ENCODE data around the gene SPEN. TPM values are rescaled to one million over a fixed set of nuclear protein-coding genes. Genes with fewer than 3 reads are reported as not detected.

Gene SPEN
- total and polyA plus RNA-seq, 9 of the 15 experiments (the other 6 are each of a cell fraction or from before 2014, with no cell fraction given) = 5.7 to 87.5 (median 27.2) TPM

GRCh38 chr1:15953791-15954241 lies 106.3 kb downstream of the SPEN start (continued):
- TF ChIP-seq, protein P1, sequence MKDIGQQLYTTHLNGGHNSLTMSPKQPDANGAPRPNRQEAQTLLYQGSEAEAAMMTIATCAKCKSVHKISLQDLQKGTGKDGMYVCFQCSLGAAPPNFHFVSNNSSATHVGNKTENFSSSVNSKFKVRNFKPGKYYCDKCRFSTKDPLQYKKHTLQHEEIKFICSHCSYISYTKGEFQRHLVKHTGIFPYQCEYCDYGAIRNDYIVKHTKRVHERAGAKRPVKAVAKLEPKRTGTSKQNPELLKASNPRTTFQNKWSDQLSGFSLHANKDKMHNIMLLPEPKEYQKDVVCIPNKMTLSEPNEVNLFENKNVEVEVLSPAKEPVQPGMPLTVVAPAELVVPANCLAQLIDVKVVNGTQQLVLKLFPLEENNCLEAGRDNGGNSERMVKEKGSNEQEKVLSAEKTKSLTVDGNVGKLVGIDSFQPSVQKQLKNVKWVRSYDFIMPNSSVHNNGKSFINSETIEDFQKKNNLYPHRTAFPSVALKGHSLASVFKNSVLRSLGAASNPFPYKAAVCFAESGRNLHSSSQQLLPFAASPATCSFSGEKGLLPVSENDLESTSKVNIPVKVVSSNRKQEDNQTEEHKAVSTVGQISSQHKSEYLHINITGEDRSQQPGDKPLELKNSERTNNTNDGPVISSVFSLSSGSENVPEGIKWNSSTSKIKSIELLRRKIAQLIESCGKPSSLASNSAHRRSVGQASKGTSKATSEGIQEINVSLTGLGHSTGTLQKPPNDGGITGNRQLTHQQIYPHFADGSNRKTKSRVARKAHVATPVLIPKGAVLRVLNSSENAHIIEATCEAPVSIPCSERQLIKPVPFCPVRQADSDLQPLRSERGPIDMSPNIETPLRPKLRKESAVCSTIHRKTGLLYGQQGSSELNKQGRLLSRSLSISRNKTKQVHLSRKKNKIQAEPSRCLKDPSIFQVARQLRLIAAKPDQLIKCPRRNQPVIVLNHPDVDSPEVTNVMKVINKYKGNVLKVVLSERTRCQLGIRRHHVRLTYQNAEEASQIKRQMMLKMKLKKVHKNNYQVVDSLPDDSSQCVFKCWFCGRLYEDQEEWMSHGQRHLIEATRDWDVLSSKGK (CRISPR knock-in tag; IDR thresholded peaks at IDR 0.05) = no peak
- TF ChIP-seq ZNF644 (tag; IDR thresholded peaks at IDR 0.05; ENCODE audit: low read depth) = no peak
- TF ChIP-seq RUNX1 (IDR thresholded peaks at IDR 0.05; ENCODE audit: low read depth) = no peak
- TF ChIP-seq, protein P2, sequence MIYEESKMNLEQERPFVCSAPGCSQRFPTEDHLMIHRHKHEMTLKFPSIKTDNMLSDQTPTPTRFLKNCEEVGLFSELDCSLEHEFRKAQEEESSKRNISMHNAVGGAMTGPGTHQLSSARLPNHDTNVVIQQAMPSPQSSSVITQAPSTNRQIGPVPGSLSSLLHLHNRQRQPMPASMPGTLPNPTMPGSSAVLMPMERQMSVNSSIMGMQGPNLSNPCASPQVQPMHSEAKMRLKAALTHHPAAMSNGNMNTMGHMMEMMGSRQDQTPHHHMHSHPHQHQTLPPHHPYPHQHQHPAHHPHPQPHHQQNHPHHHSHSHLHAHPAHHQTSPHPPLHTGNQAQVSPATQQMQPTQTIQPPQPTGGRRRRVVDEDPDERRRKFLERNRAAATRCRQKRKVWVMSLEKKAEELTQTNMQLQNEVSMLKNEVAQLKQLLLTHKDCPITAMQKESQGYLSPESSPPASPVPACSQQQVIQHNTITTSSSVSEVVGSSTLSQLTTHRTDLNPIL (CRISPR knock-in tag; IDR thresholded peaks at IDR 0.05) = no peak
- no peak for TF ChIP-seq ZKSCAN1 (IDR thresholded peaks at IDR 0.05; ENCODE audit: low read depth, low read length)
- no peak for TF ChIP-seq ZNF57 (CRISPR knock-in tag; IDR thresholded peaks at IDR 0.05)
- no peak for TF ChIP-seq HCFC1 (IDR thresholded peaks at IDR 0.05; ENCODE audit: low read depth, low read length)
- no peak for TF ChIP-seq ZNF197 (CRISPR knock-in tag; IDR thresholded peaks at IDR 0.05; ENCODE audit: low read depth)
- no peak for TF ChIP-seq PTTG1 (tag; IDR thresholded peaks at IDR 0.05; ENCODE audit: low read depth)
- TF ChIP-seq PTBP1 (IDR thresholded peaks at IDR 0.05; ENCODE audit: low read depth, low read length) = no peak
- TF ChIP-seq, protein P3, sequence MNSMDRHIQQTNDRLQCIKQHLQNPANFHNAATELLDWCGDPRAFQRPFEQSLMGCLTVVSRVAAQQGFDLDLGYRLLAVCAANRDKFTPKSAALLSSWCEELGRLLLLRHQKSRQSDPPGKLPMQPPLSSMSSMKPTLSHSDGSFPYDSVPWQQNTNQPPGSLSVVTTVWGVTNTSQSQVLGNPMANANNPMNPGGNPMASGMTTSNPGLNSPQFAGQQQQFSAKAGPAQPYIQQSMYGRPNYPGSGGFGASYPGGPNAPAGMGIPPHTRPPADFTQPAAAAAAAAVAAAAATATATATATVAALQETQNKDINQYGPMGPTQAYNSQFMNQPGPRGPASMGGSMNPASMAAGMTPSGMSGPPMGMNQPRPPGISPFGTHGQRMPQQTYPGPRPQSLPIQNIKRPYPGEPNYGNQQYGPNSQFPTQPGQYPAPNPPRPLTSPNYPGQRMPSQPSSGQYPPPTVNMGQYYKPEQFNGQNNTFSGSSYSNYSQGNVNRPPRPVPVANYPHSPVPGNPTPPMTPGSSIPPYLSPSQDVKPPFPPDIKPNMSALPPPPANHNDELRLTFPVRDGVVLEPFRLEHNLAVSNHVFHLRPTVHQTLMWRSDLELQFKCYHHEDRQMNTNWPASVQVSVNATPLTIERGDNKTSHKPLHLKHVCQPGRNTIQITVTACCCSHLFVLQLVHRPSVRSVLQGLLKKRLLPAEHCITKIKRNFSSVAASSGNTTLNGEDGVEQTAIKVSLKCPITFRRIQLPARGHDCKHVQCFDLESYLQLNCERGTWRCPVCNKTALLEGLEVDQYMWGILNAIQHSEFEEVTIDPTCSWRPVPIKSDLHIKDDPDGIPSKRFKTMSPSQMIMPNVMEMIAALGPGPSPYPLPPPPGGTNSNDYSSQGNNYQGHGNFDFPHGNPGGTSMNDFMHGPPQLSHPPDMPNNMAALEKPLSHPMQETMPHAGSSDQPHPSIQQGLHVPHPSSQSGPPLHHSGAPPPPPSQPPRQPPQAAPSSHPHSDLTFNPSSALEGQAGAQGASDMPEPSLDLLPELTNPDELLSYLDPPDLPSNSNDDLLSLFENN (IDR thresholded peaks at IDR 0.05; ENCODE audit: low read depth in 2 of 2, low read length in 2 of 2) = no peak; a peak in 1 of 4 replicates
- no peak for TF ChIP-seq STAT5A (IDR thresholded peaks at IDR 0.05; ENCODE audit: borderline replicate concordance, low read length)
- TF ChIP-seq, protein P4, sequence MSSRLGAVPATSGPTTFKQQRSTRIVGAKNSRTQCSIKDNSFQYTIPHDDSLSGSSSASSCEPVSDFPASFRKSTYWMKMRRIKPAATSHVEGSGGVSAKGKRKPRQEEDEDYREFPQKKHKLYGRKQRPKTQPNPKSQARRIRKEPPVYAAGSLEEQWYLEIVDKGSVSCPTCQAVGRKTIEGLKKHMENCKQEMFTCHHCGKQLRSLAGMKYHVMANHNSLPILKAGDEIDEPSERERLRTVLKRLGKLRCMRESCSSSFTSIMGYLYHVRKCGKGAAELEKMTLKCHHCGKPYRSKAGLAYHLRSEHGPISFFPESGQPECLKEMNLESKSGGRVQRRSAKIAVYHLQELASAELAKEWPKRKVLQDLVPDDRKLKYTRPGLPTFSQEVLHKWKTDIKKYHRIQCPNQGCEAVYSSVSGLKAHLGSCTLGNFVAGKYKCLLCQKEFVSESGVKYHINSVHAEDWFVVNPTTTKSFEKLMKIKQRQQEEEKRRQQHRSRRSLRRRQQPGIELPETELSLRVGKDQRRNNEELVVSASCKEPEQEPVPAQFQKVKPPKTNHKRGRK (tag; IDR thresholded peaks at IDR 0.05) = no peak
- TF ChIP-seq SNAPC5 (CRISPR knock-in tag; IDR thresholded peaks at IDR 0.05) = no peak
- 0 out of 2 replicates have a peak, but pooled peaks have one; percentile 38 for TF ChIP-seq BACH1 (tag; IDR thresholded peaks at IDR 0.05)
- TF ChIP-seq, protein P5, sequence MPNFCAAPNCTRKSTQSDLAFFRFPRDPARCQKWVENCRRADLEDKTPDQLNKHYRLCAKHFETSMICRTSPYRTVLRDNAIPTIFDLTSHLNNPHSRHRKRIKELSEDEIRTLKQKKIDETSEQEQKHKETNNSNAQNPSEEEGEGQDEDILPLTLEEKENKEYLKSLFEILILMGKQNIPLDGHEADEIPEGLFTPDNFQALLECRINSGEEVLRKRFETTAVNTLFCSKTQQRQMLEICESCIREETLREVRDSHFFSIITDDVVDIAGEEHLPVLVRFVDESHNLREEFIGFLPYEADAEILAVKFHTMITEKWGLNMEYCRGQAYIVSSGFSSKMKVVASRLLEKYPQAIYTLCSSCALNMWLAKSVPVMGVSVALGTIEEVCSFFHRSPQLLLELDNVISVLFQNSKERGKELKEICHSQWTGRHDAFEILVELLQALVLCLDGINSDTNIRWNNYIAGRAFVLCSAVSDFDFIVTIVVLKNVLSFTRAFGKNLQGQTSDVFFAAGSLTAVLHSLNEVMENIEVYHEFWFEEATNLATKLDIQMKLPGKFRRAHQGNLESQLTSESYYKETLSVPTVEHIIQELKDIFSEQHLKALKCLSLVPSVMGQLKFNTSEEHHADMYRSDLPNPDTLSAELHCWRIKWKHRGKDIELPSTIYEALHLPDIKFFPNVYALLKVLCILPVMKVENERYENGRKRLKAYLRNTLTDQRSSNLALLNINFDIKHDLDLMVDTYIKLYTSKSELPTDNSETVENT (CRISPR knock-in tag; IDR thresholded peaks at IDR 0.05) = no peak

All from K562 (cell line).